H9 (cell line): ENCODE data around the gene PEX5. TPM values are rescaled to one million over a fixed set of nuclear protein-coding genes. Genes with fewer than 3 reads are reported as not detected.

ENCODE experiments used
- DNase-seq: peaks from one replicate; pipeline ENCODE4 v3.0.0-alpha.2; 2017
- H2AFZ ChIP-seq: one replicate; pipeline ENCODE4 v1.6.1; 2013; ENCODE audit warnings: mild to moderate bottlenecking, low read length, control low read depth, moderate library complexity
- H2AK5ac ChIP-seq: 2 replicates; pipeline ENCODE4 v1.6.1; 2013; ENCODE audit warnings: low read length, control low read depth, mixed read lengths; ENCODE audit not compliant: insufficient read length
- H2BK120ac ChIP-seq: one replicate; pipeline ENCODE4 v1.6.1; 2013; ENCODE audit warnings: low read depth, mild to moderate bottlenecking, low read length, control low read depth, inconsistent platforms; ENCODE audit not compliant: poor library complexity, severe bottlenecking
- H2BK12ac ChIP-seq: 2 replicates; pipeline ENCODE4 v1.6.1; 2013; ENCODE audit warnings: low read length, control low read depth, mixed read lengths, low read depth; ENCODE audit not compliant: insufficient read length
- H2BK15ac ChIP-seq: 2 replicates; pipeline ENCODE4 v1.6.1; 2013; ENCODE audit warnings: low read depth, low read length, control low read depth
- H2BK20ac ChIP-seq: one replicate; pipeline ENCODE4 v1.6.1; 2013; ENCODE audit warnings: low read depth, mild to moderate bottlenecking, low read length, control low read depth, inconsistent platforms; ENCODE audit not compliant: poor library complexity, severe bottlenecking
- H2BK5ac ChIP-seq: 2 replicates; pipeline ENCODE4 v1.6.1; 2013; ENCODE audit warnings: low read length, control low read depth, mixed read lengths; ENCODE audit not compliant: insufficient read length
- H3K14ac ChIP-seq: 2 replicates; pipeline ENCODE4 v1.6.1; 2013; ENCODE audit warnings: low read length, control low read depth; ENCODE audit not compliant: insufficient read depth
- H3K18ac ChIP-seq: 2 replicates; pipeline ENCODE4 v1.6.1; 2013; ENCODE audit warnings: low read depth, mild to moderate bottlenecking, mixed read lengths, low read length, control low read depth; ENCODE audit not compliant: insufficient read length
- H3K23ac ChIP-seq: 2 replicates; pipeline ENCODE4 v1.6.1; 2013; ENCODE audit warnings: low read length, control low read depth, mixed read lengths, low read depth; ENCODE audit not compliant: insufficient read length
- H3K23me2 ChIP-seq: 2 replicates; pipeline ENCODE4 v1.6.1; 2013; ENCODE audit warnings: low read depth, mild to moderate bottlenecking, mixed read lengths, low read length, control low read depth; ENCODE audit not compliant: insufficient read length, poor library complexity, severe bottlenecking
- H3K27ac ChIP-seq: 2 replicates; pipeline ENCODE4 v1.5.1; 2013; ENCODE audit warnings: low read length, control low read depth, mixed read lengths, low read depth; ENCODE audit not compliant: insufficient read length
- H3K27me3 ChIP-seq: 2 replicates; pipeline ENCODE4 v1.6.1; 2013; ENCODE audit warnings: low read length, control low read depth, inconsistent platforms; ENCODE audit not compliant: insufficient read depth
- H3K4ac ChIP-seq: 2 replicates; pipeline ENCODE4 v1.6.1; 2013; ENCODE audit warnings: low read depth, mild to moderate bottlenecking, control low read depth, inconsistent platforms, low read length, moderate library complexity
- H3K4me1 ChIP-seq: 2 replicates; pipeline ENCODE4 v1.6.1; 2013; ENCODE audit warnings: low read length, control low read depth, inconsistent platforms; ENCODE audit not compliant: insufficient read depth
- H3K4me2 ChIP-seq: 2 replicates; pipeline ENCODE4 v1.6.1; 2013; ENCODE audit warnings: low read length, control low read depth, mixed read lengths; ENCODE audit not compliant: insufficient read length, insufficient read depth
- H3K56ac ChIP-seq: 2 replicates; pipeline ENCODE4 v1.6.1; 2013; ENCODE audit warnings: low read depth, mild to moderate bottlenecking, mixed read lengths, low read length, control low read depth; ENCODE audit not compliant: insufficient read length
- H3K79me1 ChIP-seq: 2 replicates; pipeline ENCODE4 v1.6.1; 2013; ENCODE audit warnings: low read depth, mild to moderate bottlenecking, moderate library complexity, low read length, control low read depth, inconsistent platforms; ENCODE audit not compliant: insufficient read depth, poor library complexity, severe bottlenecking
- H3K79me2 ChIP-seq: 2 replicates; pipeline ENCODE4 v1.6.1; 2013; ENCODE audit warnings: low read length, control low read depth, inconsistent platforms; ENCODE audit not compliant: insufficient read depth
- H3K9ac ChIP-seq: 2 replicates; pipeline ENCODE4 v1.6.1; 2013; ENCODE audit warnings: low read length, control low read depth, mixed read lengths; ENCODE audit not compliant: insufficient read length; ENCODE audit errors: extremely low read depth
- H3K9me3 ChIP-seq: one replicate; pipeline ENCODE4 v1.6.1; 2013; ENCODE audit warnings: low read depth, low read length, inconsistent platforms; ENCODE audit not compliant: control insufficient read depth
- H3T11ph ChIP-seq: one replicate; pipeline ENCODE4 v1.6.1; 2013; ENCODE audit warnings: mild to moderate bottlenecking, low read length, control low read depth, inconsistent platforms
- H4K20me1 ChIP-seq: one replicate; pipeline ENCODE4 v1.6.1; 2013; ENCODE audit not compliant: control insufficient read depth, insufficient read length, insufficient read depth
- H4K5ac ChIP-seq: 2 replicates; pipeline ENCODE4 v1.6.1; 2013; ENCODE audit warnings: low read depth, mild to moderate bottlenecking, mixed read lengths, low read length, control low read depth; ENCODE audit not compliant: insufficient read length
- H4K8ac ChIP-seq: replicated peaks from 2 replicates; pipeline ENCODE4 v1.6.1; 2013; ENCODE audit warnings: low read length, control low read depth, mixed read lengths, low read depth; ENCODE audit not compliant: insufficient read length
- H4K91ac ChIP-seq: 2 replicates; pipeline ENCODE4 v1.6.1; 2013; ENCODE audit warnings: low read depth, mild to moderate bottlenecking, moderate library complexity, mixed read lengths, low read length, control low read depth; ENCODE audit not compliant: insufficient read length
- H3K27ac Mint-ChIP-seq, 3 experiments: 2 replicates in 2 of 3; 3 replicates in 1 of 3; pipeline ENCODE4 v1.8.0; 2020 to 2021; ENCODE audit warnings: mixed read lengths in 3 of 3, mild to moderate bottlenecking in 1 of 3, moderate library complexity in 1 of 3
- H3K27me3 Mint-ChIP-seq: 2 replicates; pipeline ENCODE4 v1.8.0; 2021; ENCODE audit warnings: low read depth, mild to moderate bottlenecking, moderate library complexity, mixed read lengths
- H3K36me3 Mint-ChIP-seq, 3 experiments: 2 replicates in 2 of 3; 3 replicates in 1 of 3; pipeline ENCODE4 v1.8.0; 2020 to 2021; ENCODE audit warnings: low read depth in 3 of 3, mixed read lengths in 3 of 3; ENCODE audit not compliant: insufficient read depth in 1 of 3
- H3K4me1 Mint-ChIP-seq, 2 experiments: 2 replicates each; pipeline ENCODE4 v1.8.0; 2020; ENCODE audit warnings: mixed read lengths in 2 of 2
- H3K4me3 Mint-ChIP-seq, 2 experiments: 2 replicates in 1 of 2; 3 replicates in 1 of 2; pipeline ENCODE4 v1.8.0; 2020 to 2021; ENCODE audit warnings: mild to moderate bottlenecking in 2 of 2, mixed read lengths in 2 of 2, moderate library complexity in 1 of 2
- H3K9me3 Mint-ChIP-seq, 2 experiments: 2 replicates in 1 of 2; 3 replicates in 1 of 2; pipeline ENCODE4 v1.8.0; 2020; ENCODE audit warnings: mild to moderate bottlenecking in 2 of 2, mixed read lengths in 2 of 2, moderate library complexity in 1 of 2
- WGBS: extraction: QIAGEN DNeasy Blood & Tissue Kit; methylation state at CpG from one replicate; pipeline ENCODE4 v1.1.7; 2013; ENCODE audit warnings: missing lambda C conversion rate, low lambda C conversion rate, mixed read lengths; ENCODE audit not compliant: insufficient read length; ENCODE audit errors: extremely low coverage; 5-methylcytosine and 5-hydroxymethylcytosine counted together
- total RNA-seq: library from RNA; stranded (reverse); gene quantifications from 2 replicates; pipeline ENCODE4 v1.2.1, GENCODE V29; 2021
- TF ChIP-seq, protein P1 (sequence below): fragments of 200-600 bp; sonication (generic); conservative IDR thresholded peaks from 3 replicates; pipeline ENCODE4 v1.8.0; 2021; ENCODE audit warnings: antibody characterized with exemption, mild to moderate bottlenecking

PEX5 gene
- total RNA-seq, 1 experiment from 2014 or later, result 40.5 TPM

DNA sequence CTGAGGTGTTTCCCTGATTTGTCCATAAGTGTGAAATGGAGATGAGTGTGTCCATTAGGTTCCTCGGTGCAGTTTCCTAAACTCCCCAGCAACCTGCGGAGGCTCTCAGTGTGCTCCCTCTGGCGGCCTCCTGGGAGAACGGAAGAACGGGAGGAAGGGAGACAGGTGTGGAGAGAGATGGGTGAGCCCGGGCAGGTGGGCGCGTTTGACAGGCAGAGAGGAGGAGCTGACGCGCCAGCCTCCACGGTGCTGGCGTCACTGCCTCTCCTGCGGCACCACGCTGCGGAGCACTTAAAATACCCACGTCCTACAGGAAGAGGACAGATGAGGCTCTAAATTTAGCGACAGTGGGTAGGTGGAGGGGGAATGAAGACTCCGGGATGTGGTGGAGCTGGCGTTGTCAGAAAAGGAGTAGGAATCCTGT, 26.8 kb upstream of the PEX5 start:
- H3K4me1 Mint-ChIP-seq, result peaks cover 6 to 8% of the 10 kb centered on the region in 2 experiments
- Histone ChIP-seq H3K4ac (no peak overlapping the region), H3K4me1 (no peaks in the 10 kb centered on the region), H2BK120ac (no peak overlapping the region), H3K14ac (no peak overlapping the region), H2AK5ac (no peak overlapping the region), H2BK5ac (no peak overlapping the region), H2BK12ac (no peak overlapping the region), H3K56ac (no peak overlapping the region), H4K8ac (no peak overlapping the region), H4K91ac (no peak overlapping the region), H3K23ac (no peak overlapping the region), H3K23me2 (peaks cover 3% of the 10 kb centered on the region), H3K27me3 (no peaks in the 10 kb centered on the region), H2BK20ac (no peak overlapping the region), H3K9me3 (peaks cover 18% of the 10 kb centered on the region), H4K5ac (no peak overlapping the region), H3K9ac (no peak overlapping the region), H3T11ph (no peak overlapping the region), H3K18ac (no peak overlapping the region), H2AFZ (no peak overlapping the region), H3K79me1 (no peaks in the 10 kb centered on the region), H4K20me1 (no peaks in the 10 kb centered on the region), H3K4me2 (peak overlapping the region; percentile 31), H2BK15ac (no peak overlapping the region; the same call in 1 of the 2 replicates), H3K79me2 (no peaks in the 10 kb centered on the region), H3K27ac (no peak overlapping the region)
- H3K27ac Mint-ChIP-seq, result no peak overlapping the region
- H3K4me3 Mint-ChIP-seq, result peak overlapping the region in 1 of 2 experiments; percentile 3; a peak in 1 of 5 replicates
- H3K27me3 Mint-ChIP-seq, result peaks cover 37% of the 10 kb centered on the region
- TF ChIP-seq, protein P1, sequence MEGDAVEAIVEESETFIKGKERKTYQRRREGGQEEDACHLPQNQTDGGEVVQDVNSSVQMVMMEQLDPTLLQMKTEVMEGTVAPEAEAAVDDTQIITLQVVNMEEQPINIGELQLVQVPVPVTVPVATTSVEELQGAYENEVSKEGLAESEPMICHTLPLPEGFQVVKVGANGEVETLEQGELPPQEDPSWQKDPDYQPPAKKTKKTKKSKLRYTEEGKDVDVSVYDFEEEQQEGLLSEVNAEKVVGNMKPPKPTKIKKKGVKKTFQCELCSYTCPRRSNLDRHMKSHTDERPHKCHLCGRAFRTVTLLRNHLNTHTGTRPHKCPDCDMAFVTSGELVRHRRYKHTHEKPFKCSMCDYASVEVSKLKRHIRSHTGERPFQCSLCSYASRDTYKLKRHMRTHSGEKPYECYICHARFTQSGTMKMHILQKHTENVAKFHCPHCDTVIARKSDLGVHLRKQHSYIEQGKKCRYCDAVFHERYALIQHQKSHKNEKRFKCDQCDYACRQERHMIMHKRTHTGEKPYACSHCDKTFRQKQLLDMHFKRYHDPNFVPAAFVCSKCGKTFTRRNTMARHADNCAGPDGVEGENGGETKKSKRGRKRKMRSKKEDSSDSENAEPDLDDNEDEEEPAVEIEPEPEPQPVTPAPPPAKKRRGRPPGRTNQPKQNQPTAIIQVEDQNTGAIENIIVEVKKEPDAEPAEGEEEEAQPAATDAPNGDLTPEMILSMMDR, result peak; percentile 80
- no CpG with 5 or more reads among the region's 19 CpGs for WGBS
- DNase-seq, result peak; percentile 93
- H3K36me3 Mint-ChIP-seq, result peaks cover 7 to 10% (median 9%) of the 10 kb centered on the region in 3 experiments; a peak in 5 of 7 replicates
- peaks cover 24 to 38% of the 10 kb centered on the region in 2 experiments for H3K9me3 Mint-ChIP-seq
